PC-9 (cell line): ENCODE data around the gene IRX3.

Experiments
- EZH2 ChIP-seq: fragments of 200-600 bp; sonication (generic); IDR thresholded peaks from 2 replicates; pipeline ENCODE4 v1.8.0; 2017; ENCODE audit warnings: antibody characterized with exemption, low read depth
- TF ChIP-seq, protein P1 (sequence below): fragments of 200-600 bp; sonication (generic); conservative IDR thresholded peaks from 2 replicates; pipeline ENCODE4 v1.6.1; 2017; ENCODE audit warnings: mixed run types, antibody characterized with exemption, mild to moderate bottlenecking, moderate library complexity

DNA sequence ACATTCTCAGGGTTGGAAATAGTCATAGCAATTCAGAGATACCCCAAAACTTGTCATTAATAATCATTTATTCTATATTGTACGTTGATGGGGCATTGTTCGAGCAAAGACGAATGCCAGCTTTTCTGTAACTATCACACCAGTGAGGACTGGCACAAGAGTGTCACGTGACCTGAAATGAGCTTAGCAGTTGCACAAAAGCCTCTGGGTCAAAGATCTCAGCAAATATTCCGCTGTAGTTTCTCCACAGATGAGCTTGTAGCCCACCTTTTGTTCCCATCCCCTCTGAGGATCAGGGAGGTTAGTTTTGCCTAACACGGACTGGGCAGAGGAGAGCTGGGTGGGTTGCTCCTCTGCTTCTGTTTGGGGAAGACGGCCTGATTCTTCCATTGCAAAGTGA is 18.2 kb downstream of the IRX3 start:
- TF ChIP-seq, protein P1, sequence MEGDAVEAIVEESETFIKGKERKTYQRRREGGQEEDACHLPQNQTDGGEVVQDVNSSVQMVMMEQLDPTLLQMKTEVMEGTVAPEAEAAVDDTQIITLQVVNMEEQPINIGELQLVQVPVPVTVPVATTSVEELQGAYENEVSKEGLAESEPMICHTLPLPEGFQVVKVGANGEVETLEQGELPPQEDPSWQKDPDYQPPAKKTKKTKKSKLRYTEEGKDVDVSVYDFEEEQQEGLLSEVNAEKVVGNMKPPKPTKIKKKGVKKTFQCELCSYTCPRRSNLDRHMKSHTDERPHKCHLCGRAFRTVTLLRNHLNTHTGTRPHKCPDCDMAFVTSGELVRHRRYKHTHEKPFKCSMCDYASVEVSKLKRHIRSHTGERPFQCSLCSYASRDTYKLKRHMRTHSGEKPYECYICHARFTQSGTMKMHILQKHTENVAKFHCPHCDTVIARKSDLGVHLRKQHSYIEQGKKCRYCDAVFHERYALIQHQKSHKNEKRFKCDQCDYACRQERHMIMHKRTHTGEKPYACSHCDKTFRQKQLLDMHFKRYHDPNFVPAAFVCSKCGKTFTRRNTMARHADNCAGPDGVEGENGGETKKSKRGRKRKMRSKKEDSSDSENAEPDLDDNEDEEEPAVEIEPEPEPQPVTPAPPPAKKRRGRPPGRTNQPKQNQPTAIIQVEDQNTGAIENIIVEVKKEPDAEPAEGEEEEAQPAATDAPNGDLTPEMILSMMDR = no peak
- no peak for TF ChIP-seq EZH2
